B cell (primary cell): ENCODE measurements around the gene RAB28. TPM values are rescaled to one million over a fixed set of nuclear protein-coding genes. Genes with fewer than 3 reads are reported as not detected.

Experiments
- ATAC-seq: fragments of 200-7000 bp; cut with Tn5 transposase; one replicate; pipeline ENCODE4 v1.10.0; 2021; ENCODE audit warnings: low read depth, mild to moderate bottlenecking, moderate number of reproducible peaks, moderate library complexity
- CTCF ChIA-PET: fragments of 350-600 bp; sonication (Branson Sonifier 250); formaldehyde crosslinking; loops from one replicate; lab custom pipeline; 2021; ENCODE audit warnings: antibody characterized with exemption, inconsistent platforms; lab: Charles Lee
- POLR2A ChIA-PET: fragments of 350-600 bp; sonication (Branson Sonifier 250); formaldehyde crosslinking; loops from one replicate; lab custom pipeline; 2021; ENCODE audit warnings: antibody characterized with exemption; lab: Charles Lee
- DNase-seq: peaks from one replicate; pipeline ENCODE4 v3.0.0; 2013
- H2AFZ ChIP-seq: 2 replicates; pipeline ENCODE4 v1.6.1; 2012; ENCODE audit warnings: mild to moderate bottlenecking, low read depth, low read length; ENCODE audit not compliant: insufficient read depth, poor library complexity, severe bottlenecking
- H3K27ac ChIP-seq, 2 donors: 1 replicate in 1 of 2; 2 replicates in 1 of 2; pipeline ENCODE4 v1.5.1; 2012 to 2013; ENCODE audit warnings: low read length in 2 of 2, mild to moderate bottlenecking in 2 of 2, moderate library complexity in 1 of 2
- H3K27me3 ChIP-seq, 4 experiments: fragments of 200-600 bp in 1 of 4; sonication (generic) in 1 of 4; replicated peaks in 1 of 4; 1 replicate in 2 of 4; 2 replicates in 2 of 4; pipeline versions ENCODE4 v1.6.1 to v1.7.0; 2013 to 2016; ENCODE audit warnings: low read length in 3 of 4, mild to moderate bottlenecking in 2 of 4, mixed read lengths in 1 of 4, moderate library complexity in 1 of 4; ENCODE audit not compliant: insufficient read depth in 4 of 4, control insufficient read depth in 3 of 4; ENCODE audit errors: control extremely low read depth in 1 of 4
- H3K36me3 ChIP-seq, 2 experiments: replicated peaks in 1 of 2; 1 replicate in 1 of 2; 2 replicates in 1 of 2; pipeline versions ENCODE4 v1.6.1 to v1.7.1; 2013; ENCODE audit warnings: low read length in 1 of 2; ENCODE audit not compliant: insufficient read depth in 2 of 2, control insufficient read depth in 1 of 2; ENCODE audit errors: control extremely low read depth in 1 of 2, extremely low read depth in 1 of 2
- H3K4me1 ChIP-seq, 2 donors: fragments of 200-600 bp in 1 of 2; sonication (generic) in 1 of 2; 1 replicate in 1 of 2; 2 replicates in 1 of 2; pipeline versions ENCODE4 v1.5.1 to v1.6.1; 2013 to 2017; ENCODE audit warnings: low read length in 2 of 2; ENCODE audit not compliant: control insufficient read depth in 2 of 2, insufficient read depth in 2 of 2
- H3K4me2 ChIP-seq: replicated peaks from 2 replicates; pipeline ENCODE3; 2012; ENCODE audit warnings: mild to moderate bottlenecking, low read depth, low read length; ENCODE audit not compliant: poor library complexity, severe bottlenecking
- H3K4me3 ChIP-seq, 5 experiments: fragments of 200-600 bp in 1 of 5; sonication (generic) in 1 of 5; 1 replicate in 3 of 5; 2 replicates in 2 of 5; pipeline versions ENCODE4 v1.5.1 to v1.7.0; 2011 to 2016; ENCODE audit warnings: low read length in 4 of 5, mild to moderate bottlenecking in 4 of 5, low read depth in 2 of 5, control low read depth in 1 of 5, moderate library complexity in 1 of 5; ENCODE audit not compliant: insufficient read depth in 1 of 5; ENCODE audit errors: control extremely low read depth in 1 of 5, extremely low read depth in 1 of 5
- H3K79me2 ChIP-seq: fragments of 200-600 bp; sonication (generic); one replicate; pipeline ENCODE4 v1.6.0; 2016; ENCODE audit warnings: low read length; ENCODE audit not compliant: control insufficient read depth, insufficient read depth
- H3K9ac ChIP-seq: fragments of 200-600 bp; sonication (generic); 2 replicates; pipeline ENCODE4 v1.6.1; 2017; ENCODE audit warnings: mild to moderate bottlenecking, low read length, moderate library complexity
- H3K9me3 ChIP-seq, 3 donors: one replicate each; pipeline versions ENCODE4 v1.6.1 to v1.7.1; 2013; ENCODE audit warnings: low read length in 2 of 3; ENCODE audit not compliant: control insufficient read depth in 2 of 3, insufficient read depth in 1 of 3; ENCODE audit errors: control extremely low read depth in 1 of 3
- H4K20me1 ChIP-seq: 2 replicates; pipeline ENCODE4 v1.6.0; 2012; ENCODE audit warnings: mild to moderate bottlenecking, low read length; ENCODE audit not compliant: insufficient read depth, control insufficient read depth, poor library complexity, severe bottlenecking
- H3K27ac Mint-ChIP-seq: one replicate; pipeline ENCODE4 v1.8.0; 2021; ENCODE audit warnings: mixed read lengths
- H3K27me3 Mint-ChIP-seq: one replicate; pipeline ENCODE4 v1.8.0; 2021; ENCODE audit warnings: mixed read lengths
- H3K4me1 Mint-ChIP-seq: one replicate; pipeline ENCODE4 v1.8.0; 2021; ENCODE audit warnings: mixed read lengths
- H3K4me3 Mint-ChIP-seq: one replicate; pipeline ENCODE4 v1.8.0; 2021; ENCODE audit warnings: mixed read lengths
- H3K9me3 Mint-ChIP-seq: one replicate; pipeline ENCODE4 v1.8.0; 2022; ENCODE audit warnings: mixed read lengths; ENCODE audit not compliant: insufficient read depth
- EZH2 ChIP-seq: IDR thresholded peaks from 2 replicates; pipeline ENCODE4 v1.6.1; 2012; ENCODE audit warnings: borderline replicate concordance, low read depth, mild to moderate bottlenecking, moderate library complexity, low read length; ENCODE audit not compliant: insufficient read depth, poor library complexity, severe bottlenecking
- WGBS: methylation state at CpG from one replicate; pipeline ENCODE4 v1.1.5; 2013; ENCODE audit warnings: missing lambda C conversion rate; ENCODE audit not compliant: insufficient coverage; 5-methylcytosine and 5-hydroxymethylcytosine counted together
- intact Hi-C: fragments of 100-400 bp; cut with micrococcal nuclease; formaldehyde crosslinking; loops from one replicate; pipeline ENCODE4 v1.10.0; 2022
- polyA plus RNA-seq: library from polyadenylated mRNA; depleted of rRNA; stranded (reverse); fragments of >200 nt; gene quantifications from 2 replicates; pipeline ENCODE4 v1.2.3, GENCODE V29; 2012
- total RNA-seq, 2 donors: library from RNA; stranded (reverse); fragments of 120-200 nt in 1 of 2; gene quantifications; 1 replicate in 1 of 2; 2 replicates in 1 of 2; pipeline versions ENCODE4 v1.2.3 to v1.2.4, GENCODE V29; 2013 to 2022
- TF ChIP-seq, protein P1 (sequence below): fragments of 200-600 bp; IDR thresholded peaks from one replicate; pipeline ENCODE4 v1.8.0; 2022; ENCODE audit warnings: antibody characterized with exemption, mild to moderate bottlenecking

RAB28 gene
- total and polyA plus RNA-seq, 2 donors (not counting 1 experiment from before 2014, with no cell fraction given) = 7.2 to 17.4 TPM

GRCh38 chr4:13325744-13326143 is 158.4 kb downstream of the RAB28 start:
- no peaks in the 10 kb centered on the region for H3K79me2 ChIP-seq
- H3K9ac ChIP-seq = no peak overlapping the region
- no peaks in the 10 kb centered on the region for H3K36me3 ChIP-seq
- WGBS = no CpG with 5 or more reads among the region's 3 CpGs
- no peak overlapping the region for H3K4me3 Mint-ChIP-seq
- H3K9me3 Mint-ChIP-seq = peaks cover 8% of the 10 kb centered on the region
- no peaks in the 10 kb centered on the region for H3K4me1 ChIP-seq
- intact Hi-C loops = no loop called here
- ChIA-PET POLR2A (no interaction called here), CTCF (no interaction called here)
- H3K27ac ChIP-seq = no peak overlapping the region
- H3K27ac Mint-ChIP-seq = no peak overlapping the region
- H3K4me2 ChIP-seq = no peak overlapping the region
- DNase-seq = no peak
- H3K27me3 Mint-ChIP-seq = no peaks in the 10 kb centered on the region
- no peak overlapping the region for H3K4me3 ChIP-seq
- no peak for TF ChIP-seq EZH2
- TF ChIP-seq, protein P1, sequence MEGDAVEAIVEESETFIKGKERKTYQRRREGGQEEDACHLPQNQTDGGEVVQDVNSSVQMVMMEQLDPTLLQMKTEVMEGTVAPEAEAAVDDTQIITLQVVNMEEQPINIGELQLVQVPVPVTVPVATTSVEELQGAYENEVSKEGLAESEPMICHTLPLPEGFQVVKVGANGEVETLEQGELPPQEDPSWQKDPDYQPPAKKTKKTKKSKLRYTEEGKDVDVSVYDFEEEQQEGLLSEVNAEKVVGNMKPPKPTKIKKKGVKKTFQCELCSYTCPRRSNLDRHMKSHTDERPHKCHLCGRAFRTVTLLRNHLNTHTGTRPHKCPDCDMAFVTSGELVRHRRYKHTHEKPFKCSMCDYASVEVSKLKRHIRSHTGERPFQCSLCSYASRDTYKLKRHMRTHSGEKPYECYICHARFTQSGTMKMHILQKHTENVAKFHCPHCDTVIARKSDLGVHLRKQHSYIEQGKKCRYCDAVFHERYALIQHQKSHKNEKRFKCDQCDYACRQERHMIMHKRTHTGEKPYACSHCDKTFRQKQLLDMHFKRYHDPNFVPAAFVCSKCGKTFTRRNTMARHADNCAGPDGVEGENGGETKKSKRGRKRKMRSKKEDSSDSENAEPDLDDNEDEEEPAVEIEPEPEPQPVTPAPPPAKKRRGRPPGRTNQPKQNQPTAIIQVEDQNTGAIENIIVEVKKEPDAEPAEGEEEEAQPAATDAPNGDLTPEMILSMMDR = no peak
- H2AFZ ChIP-seq = no peak overlapping the region
- ATAC-seq = no peak
- H3K27me3 ChIP-seq = no peaks in the 10 kb centered on the region
- peaks cover 0 to 6% (median 2%) of the 10 kb centered on the region in 3 donors for H3K9me3 ChIP-seq
- H3K4me1 Mint-ChIP-seq = no peaks in the 10 kb centered on the region
- no peaks in the 10 kb centered on the region for H4K20me1 ChIP-seq

GRCh38 chr4:13323921-13324320 is 160.2 kb downstream of the RAB28 start:
- no peak for DNase-seq
- no peaks in the 10 kb centered on the region for H4K20me1 ChIP-seq
- Mint-ChIP-seq H3K9me3 (peaks cover 8% of the 10 kb centered on the region), H3K27ac (no peak overlapping the region), H3K4me1 (no peaks in the 10 kb centered on the region), H3K4me3 (no peak overlapping the region), H3K27me3 (no peaks in the 10 kb centered on the region)
- peaks cover 0 to 6% (median 2%) of the 10 kb centered on the region in 3 donors for H3K9me3 ChIP-seq
- no peaks in the 10 kb centered on the region for H3K27me3 ChIP-seq
- no peaks in the 10 kb centered on the region for H3K79me2 ChIP-seq
- 94% methylated on average over 2 of the region's 3 CpGs for WGBS
- TF ChIP-seq EZH2 = no peak
- TF ChIP-seq, protein P1 = no peak
- no peak overlapping the region for H2AFZ ChIP-seq
- H3K4me3 ChIP-seq = no peak overlapping the region
- H3K4me1 ChIP-seq = no peaks in the 10 kb centered on the region
- ChIA-PET POLR2A (no interaction called here), CTCF (no interaction called here)
- no peak for ATAC-seq
- no peaks in the 10 kb centered on the region for H3K36me3 ChIP-seq
- H3K27ac ChIP-seq = no peak overlapping the region
- intact Hi-C loops = no loop called here
- H3K9ac ChIP-seq = no peak overlapping the region
- H3K4me2 ChIP-seq = no peak overlapping the region
